Panc1 (cell line): ENCODE results near the gene INPP5A.

Experiments used
- CTCF ChIP-seq: fragments of 450-650 bp; IDR thresholded peaks from 2 replicates; pipeline ENCODE4 v1.5.1; 2017; ENCODE audit warnings: mild to moderate bottlenecking
- POLR2AphosphoS5 ChIP-seq: IDR thresholded peaks from 2 replicates; pipeline ENCODE4 v1.6.1; 2012; ENCODE audit warnings: mild to moderate bottlenecking, low read depth, low read length, moderate library complexity
- SIN3A ChIP-seq: IDR thresholded peaks from 2 replicates; pipeline ENCODE4 v1.6.1; 2012; ENCODE audit warnings: low read depth, mild to moderate bottlenecking, low read length, moderate library complexity, borderline replicate concordance; ENCODE audit not compliant: insufficient read depth

DNA sequence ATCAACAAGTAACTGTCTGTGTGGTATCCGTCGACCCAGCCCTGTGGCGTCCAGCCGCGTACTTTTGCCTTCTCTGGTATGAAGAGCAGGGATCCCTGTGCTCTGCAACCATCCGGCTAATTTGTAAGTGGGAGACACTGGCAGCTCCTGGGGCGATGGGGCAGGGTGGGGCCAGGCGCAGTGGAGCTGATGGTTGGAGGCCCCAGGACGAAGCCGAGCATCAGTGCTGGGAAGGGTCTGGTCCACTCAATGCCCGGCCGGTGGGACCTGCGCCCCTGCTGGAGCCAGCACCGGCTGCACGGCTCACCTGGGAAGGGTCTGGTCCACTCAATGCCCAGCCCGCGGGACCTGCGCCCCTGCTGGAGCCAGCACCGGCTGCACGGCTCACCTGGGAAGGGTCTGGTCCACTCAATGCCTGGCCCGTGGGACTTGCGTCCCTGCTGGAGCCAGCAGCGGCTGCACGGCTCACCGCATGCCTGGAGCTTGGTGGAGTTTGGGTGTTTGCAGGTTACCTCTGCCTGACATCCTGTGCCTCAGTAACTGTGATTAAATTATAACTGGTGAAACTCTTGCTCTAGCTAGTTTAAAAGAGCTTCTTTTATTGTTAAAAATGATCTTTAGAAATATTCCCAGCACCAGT lies 152.3 kb downstream of the INPP5A start:
- TF ChIP-seq CTCF (no peak), POLR2AphosphoS5 (no peak), SIN3A (no peak)
